ENCODE results near the gene GART.

DNA sequence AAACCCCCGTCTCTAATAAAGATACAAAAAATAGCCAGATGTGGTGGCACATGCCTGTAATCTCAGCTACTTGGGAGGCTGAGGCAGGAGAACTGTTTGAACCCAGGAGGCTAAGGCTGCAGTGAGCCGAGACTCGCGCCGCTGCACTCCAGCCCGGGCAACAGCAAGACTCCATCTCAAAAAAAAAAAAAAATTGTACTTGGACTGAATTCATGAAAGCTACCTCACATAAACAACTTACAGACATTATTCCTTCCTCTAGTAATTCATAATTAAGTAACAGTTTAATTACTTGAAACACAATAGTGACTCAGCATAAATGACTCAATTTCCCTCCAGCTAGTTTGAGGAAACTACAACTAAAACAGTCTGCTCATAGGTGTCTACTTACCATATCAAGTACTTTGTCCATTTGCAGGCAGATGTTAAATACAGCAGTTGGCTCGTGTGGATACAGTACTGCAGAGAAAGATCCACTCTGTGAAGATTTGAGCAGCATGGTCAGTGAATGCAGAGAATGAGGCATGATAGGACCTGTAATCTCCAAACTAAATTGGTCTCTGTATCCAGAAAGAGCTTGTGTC is 37.1 kb upstream of the GART start:
- TF ChIP-seq POLR2AphosphoS5 (IDR thresholded peaks at IDR 0.05; ENCODE audit: low read depth, low read length), result no peak
- no peak for TF ChIP-seq POLR2A (IDR thresholded peaks at IDR 0.05; ENCODE audit: low read depth, low read length)
- TF ChIP-seq SPI1 (IDR thresholded peaks at IDR 0.05; ENCODE audit: low read depth, low read length), result no peak
- no peak for TF ChIP-seq POU2F2 (IDR thresholded peaks at IDR 0.05; ENCODE audit: low read depth, low read length)

Measured in GM12891 (cell line).